PC-3 (cell line): ENCODE results near the gene DNER.

Experiments used
- EZH2 ChIP-seq: fragments of 300-600 bp; sonication (generic); IDR thresholded peaks from one replicate; pipeline ENCODE4 v1.6.1; 2017; ENCODE audit warnings: antibody characterized with exemption, mild to moderate bottlenecking, low read length; ENCODE audit not compliant: unreplicated experiment
- TF ChIP-seq, protein P1 (sequence below): fragments of 300-600 bp; sonication (generic); conservative IDR thresholded peaks from 2 replicates; pipeline ENCODE4 v1.5.1; 2017; ENCODE audit warnings: antibody characterized with exemption, low read depth, mild to moderate bottlenecking, low read length

DNA sequence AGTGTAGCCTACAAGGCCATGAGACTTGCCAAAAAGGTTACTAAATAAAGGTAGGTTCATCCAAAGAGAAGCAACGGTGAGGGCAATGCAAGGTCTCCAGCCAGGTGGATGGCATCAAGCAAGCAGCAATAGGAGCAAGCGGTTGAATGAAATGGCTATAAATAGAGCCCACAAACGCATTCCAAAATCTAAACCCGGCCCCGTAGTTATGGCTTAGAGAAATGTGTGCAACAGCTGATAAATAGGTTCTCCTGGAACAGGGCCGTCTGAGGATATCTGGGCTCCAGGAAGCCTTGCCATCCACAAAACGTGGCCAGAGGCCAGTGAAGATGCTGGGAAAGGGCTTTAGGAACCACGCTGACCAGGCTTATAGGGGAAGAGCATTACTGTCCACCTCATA is 297.2 kb downstream of the DNER start:
- TF ChIP-seq, protein P1, sequence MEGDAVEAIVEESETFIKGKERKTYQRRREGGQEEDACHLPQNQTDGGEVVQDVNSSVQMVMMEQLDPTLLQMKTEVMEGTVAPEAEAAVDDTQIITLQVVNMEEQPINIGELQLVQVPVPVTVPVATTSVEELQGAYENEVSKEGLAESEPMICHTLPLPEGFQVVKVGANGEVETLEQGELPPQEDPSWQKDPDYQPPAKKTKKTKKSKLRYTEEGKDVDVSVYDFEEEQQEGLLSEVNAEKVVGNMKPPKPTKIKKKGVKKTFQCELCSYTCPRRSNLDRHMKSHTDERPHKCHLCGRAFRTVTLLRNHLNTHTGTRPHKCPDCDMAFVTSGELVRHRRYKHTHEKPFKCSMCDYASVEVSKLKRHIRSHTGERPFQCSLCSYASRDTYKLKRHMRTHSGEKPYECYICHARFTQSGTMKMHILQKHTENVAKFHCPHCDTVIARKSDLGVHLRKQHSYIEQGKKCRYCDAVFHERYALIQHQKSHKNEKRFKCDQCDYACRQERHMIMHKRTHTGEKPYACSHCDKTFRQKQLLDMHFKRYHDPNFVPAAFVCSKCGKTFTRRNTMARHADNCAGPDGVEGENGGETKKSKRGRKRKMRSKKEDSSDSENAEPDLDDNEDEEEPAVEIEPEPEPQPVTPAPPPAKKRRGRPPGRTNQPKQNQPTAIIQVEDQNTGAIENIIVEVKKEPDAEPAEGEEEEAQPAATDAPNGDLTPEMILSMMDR: no peak
- no peak for TF ChIP-seq EZH2
